Head of caudate nucleus (tissue), 42 donors: ENCODE data around the gene ITCH.
"Not testable (repeated sequence)": the region's sequence is repeated elsewhere in the genome, so short reads cannot be mapped to it uniquely, and the experiment has no call there.

Experiments
- DNase-seq, 42 donors: peaks; one replicate each; pipeline versions ENCODE4 v3.0.0 to v3.0.0-alpha.2; 2020 to 2021; ENCODE audit warnings: mixed read lengths in 7 of 42
- intact Hi-C: fragments of 100-400 bp; cut with DNase I; formaldehyde crosslinking; loops from one replicate; pipeline ENCODE4 v1.15.0; 2022

The ITCH gene

DNA sequence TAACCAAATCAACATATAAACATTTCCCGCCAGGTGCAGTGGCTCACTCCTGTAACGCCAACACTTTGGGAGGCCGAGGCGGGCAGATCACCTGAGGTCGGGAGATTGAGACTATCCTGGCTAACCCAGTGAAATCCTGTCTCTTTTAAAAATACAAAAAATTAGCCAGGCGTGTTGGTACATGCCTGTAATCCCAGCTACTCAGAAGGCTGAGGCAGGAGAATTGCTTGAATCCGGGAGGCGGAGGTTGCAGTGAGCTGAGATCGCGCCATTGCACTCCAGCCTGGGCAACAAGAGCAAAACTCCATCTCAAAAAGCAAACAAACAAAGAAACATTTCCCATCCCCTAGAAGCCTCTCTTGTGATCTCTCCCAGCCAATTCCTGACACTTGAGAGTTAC, 22.3 kb upstream of the ITCH start:
- DNase-seq, intact Hi-C loops: not testable (repeated sequence)

- DNase-seq, intact Hi-C loops: not testable (repeated sequence)
These were observed 21.9 kb upstream of the ITCH start for GRCh38 chr20:34341199-34341598.

GRCh38 chr20:34343458-34344211, 19.4 kb upstream of the ITCH start:
- no peak for DNase-seq
- intact Hi-C loops, result no loop called here

GRCh38 chr20:34344238-34344637, 18.8 kb upstream of the ITCH start:
- no peak for DNase-seq
- intact Hi-C loops, result no loop called here

- intact Hi-C loops, result no loop called here
- no peak for DNase-seq
These were observed 17.7 kb upstream of the ITCH start for GRCh38 chr20:34345402-34345736.

DNA sequence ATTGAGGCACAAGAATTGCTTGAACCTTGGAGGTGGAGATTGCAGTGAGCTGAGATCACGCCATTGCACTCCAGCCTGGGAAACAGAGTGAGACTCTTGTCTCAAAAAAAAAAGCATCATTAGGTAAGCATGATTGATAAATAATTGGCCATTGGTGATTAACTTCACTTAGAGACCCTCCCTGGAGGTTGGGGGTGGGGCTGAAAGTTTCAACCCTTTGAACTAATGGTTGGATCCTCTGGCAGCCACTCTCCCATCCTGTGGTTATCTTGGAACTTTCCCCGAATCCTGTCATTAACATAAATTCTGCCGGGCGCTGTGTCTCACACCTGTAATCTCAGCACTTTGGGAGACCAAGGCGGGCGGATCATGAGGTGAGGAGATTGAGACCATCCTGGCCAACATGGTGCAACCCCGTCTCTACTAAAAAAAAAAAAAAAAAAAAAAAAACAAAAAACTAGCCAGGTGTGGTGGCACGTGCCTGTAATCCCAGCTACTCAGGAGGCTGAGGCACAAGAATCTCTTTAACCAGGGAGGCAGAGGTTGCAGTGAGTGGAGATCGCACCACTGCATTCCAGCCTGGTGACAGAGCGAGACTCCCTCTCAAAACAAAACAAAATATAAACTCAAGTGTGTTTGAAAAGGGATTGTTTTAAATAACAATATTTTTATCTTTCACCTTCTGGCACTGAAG, 17.1 kb upstream of the ITCH start:
- intact Hi-C loops, DNase-seq: not testable (repeated sequence)

DNA sequence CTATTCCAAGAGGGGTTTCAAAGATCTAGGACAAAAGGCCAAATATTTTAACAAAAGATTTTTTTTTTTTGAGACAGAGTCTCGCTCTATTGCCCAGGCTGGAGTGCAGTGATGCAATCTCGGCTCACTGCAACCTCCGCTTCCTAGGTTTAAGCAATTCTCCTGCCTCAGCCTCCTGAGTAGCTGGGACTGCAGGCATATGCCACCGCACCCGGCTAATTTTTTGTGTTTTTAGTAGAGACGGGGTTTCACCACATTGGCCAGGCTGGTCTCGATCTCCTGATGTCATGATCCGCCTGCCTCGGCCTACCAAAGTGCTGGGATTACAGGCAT, 16.6 kb upstream of the ITCH start:
- not testable (repeated sequence) for DNase-seq

GRCh38 chr20:34347571-34347970, 15.5 kb upstream of the ITCH start:
- intact Hi-C loops, result no loop called here
- DNase-seq, result no peak

More for the DNA sequence above, 16.6 kb upstream of the ITCH start:
- intact Hi-C loops, result not testable (repeated sequence)

GRCh38 chr20:34350095-34350494, 13.0 kb upstream of the ITCH start:
- intact Hi-C loops, result no loop called here
- DNase-seq, result no peak

- DNase-seq, intact Hi-C loops: not testable (repeated sequence)
These were observed 9.6 kb upstream of the ITCH start for GRCh38 chr20:34353467-34353866.

GRCh38 chr20:34355427-34355826, 7.6 kb upstream of the ITCH start:
- no peak for DNase-seq
- intact Hi-C loops, result no loop called here

DNA sequence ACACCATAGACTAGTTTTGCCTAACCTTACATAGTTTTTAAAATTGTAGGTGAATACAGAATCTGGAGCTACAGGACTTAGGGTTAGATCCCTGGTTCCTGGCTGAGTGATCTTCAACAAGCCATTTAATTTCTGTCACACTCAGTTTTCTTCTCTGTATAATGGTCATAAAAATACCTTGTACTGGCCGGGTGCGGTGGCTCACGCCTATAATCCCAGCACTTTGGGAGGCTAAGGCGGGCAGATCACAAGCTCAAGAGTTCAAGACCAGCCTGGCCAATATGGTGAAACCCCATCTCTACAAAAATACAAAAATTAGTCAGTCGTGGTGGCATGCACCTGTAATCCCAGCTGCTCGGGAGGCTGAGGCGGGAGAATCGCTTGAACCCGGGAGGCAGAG, 3.3 kb upstream of the ITCH start:
- intact Hi-C loops, DNase-seq: not testable (repeated sequence)

DNA sequence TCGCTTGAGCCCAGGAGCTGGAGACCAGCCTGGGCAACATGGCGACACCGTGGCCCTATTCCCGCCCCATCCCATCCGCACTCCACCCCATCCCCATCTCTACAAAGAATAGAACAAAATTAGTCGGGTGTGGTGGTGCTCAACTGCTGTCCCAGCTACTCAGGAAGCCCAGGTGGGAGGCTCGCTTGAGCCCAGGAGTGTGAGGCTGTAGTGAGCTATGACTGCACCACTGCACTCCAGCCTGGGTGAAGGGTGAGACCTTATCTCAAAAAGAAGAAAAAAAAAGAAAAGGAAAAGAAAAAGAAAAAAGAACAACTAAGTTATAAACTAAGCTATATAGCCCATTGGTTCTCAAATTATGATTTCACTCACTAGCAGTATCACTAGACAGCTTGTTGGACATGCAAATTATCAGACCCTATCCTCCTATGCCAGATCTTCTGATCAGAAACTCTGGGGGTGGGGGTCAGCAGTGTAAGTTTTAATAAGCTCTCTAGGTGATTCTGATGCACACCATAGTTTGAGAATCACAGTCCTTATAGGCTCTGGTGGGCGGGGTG, 491 bp upstream of the ITCH start:
- intact Hi-C loops, result no loop called here
- DNase-seq, result peak in 1 of 42 donors; percentile 6

- DNase-seq, result peak in 12 of 42 donors; percentile 3 to 49 (median 15)
- intact Hi-C loops, result no loop called here
These were observed 571 bp downstream of the ITCH start for GRCh38 chr20:34363465-34364222.

- DNase-seq, result no peak
- intact Hi-C loops, result no loop called here
These were observed 1.1 kb downstream of the ITCH start for GRCh38 chr20:34364223-34364506.

- intact Hi-C loops, result no loop called here
- peak in 1 of 42 donors; percentile 19 for DNase-seq
These were observed 2.7 kb downstream of the ITCH start for GRCh38 chr20:34365765-34366213.

DNA sequence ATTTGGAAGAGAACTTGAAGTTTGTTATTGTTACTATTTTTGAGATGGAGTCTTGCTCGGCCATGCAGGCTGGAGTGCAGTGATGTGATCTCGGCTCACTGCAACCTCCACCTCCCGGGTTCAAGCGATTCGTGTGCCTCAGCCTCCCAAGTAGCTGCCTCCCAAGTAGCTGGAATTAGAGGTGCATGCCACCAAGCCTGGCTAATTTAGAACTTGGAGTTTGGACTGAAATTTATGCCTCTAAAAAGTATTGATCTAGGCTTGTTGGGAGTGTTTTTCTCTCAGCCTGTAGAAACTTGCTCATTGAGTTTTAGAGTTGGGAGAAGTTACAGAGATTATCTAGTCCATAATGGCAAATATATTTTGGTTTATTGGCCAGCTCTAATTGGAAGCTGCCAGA, 4.1 kb downstream of the ITCH start:
- no peak for DNase-seq
- intact Hi-C loops, result no loop called here

GRCh38 chr20:34367911-34368310, 4.8 kb downstream of the ITCH start:
- DNase-seq, intact Hi-C loops: not testable (repeated sequence)

DNA sequence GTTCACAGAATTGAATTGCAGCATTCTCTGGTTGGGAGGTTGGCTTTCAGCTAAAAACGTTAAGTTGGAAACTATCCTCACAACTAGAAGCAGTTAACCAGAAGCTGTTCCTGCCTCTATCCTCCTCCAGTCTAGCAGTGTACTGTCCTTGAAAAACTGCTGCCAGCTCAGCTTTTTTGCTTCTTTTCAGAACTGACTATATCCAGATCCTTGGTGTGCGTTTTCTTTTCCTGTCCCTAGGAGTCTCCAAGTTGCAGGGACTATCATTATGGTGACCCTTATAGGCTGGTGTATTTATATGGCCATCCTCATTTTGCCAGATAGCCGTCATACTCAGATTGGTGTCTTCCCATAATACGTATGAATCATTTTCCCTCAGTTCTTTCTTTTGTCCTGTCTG, 5.5 kb downstream of the ITCH start:
- DNase-seq, result peak in 1 of 42 donors; percentile 6
- intact Hi-C loops, result no loop called here

- no peak for DNase-seq
- intact Hi-C loops, result no loop called here
These were observed 6.2 kb downstream of the ITCH start for GRCh38 chr20:34369265-34369664.
